ENCODE results near the gene PAFAH1B2.
"Not testable (repeated sequence)": the region's sequence is repeated elsewhere in the genome, so short reads cannot be mapped to it uniquely, and the experiment has no call there.

- TF ChIP-seq EZH2 (IDR thresholded peaks at IDR 0.05; ENCODE audit: low read depth); CTCF (conservative IDR thresholded peaks at IDR 0.05): not testable (repeated sequence)
These were observed 63.4 kb downstream of the PAFAH1B2 start for GRCh38 chr11:117207481-117207880.
